Stimulated activated CD8-positive, alpha-beta memory T cell treated with anti-CD3 and anti-CD28 coated beads, Interleukin-15, amount 100 ng/mL, for 24 hours (primary cell): ENCODE measurements around the gene RGS11.

Experiments
- DNase-seq: peaks from one replicate; pipeline ENCODE4 v3.0.0-alpha.2; 2020; ENCODE audit warnings: low read depth

The RGS11 gene

DNA sequence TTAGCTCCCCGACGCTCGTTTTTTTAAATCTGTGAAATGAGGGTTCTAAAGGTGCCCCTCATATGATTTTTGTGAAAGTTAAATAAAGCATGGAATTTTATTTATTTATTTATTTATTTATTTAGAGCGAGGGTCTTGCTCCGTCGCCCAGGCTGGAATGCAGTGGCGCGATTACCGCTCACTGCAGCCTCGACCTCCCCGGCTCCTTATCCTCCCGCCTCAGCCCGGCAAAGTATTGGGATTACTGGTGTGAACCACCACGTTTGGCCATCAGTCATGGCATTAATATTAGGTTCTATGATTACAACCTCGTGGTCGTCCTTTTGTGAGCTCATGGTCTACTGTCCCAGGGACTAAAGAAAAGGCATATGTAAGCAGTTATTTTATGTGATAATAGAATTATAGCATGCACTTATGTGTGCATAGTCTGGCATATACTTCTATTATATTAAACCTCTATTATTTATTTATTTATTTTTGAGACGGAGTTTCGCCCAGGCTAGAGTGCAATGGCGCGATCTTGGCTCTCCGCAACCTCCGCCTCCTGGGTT, 45.9 kb downstream of the RGS11 start:
- no peak for DNase-seq

GRCh38 chr16:228852-229730, 46.7 kb downstream of the RGS11 start, which contains the start of gene LUC7L:
TSS of gene LUC7L (minus strand) at chr16:229449. CDS start at chr16:229339, 110 bp downstream.
- peak; percentile 74 for DNase-seq

DNA sequence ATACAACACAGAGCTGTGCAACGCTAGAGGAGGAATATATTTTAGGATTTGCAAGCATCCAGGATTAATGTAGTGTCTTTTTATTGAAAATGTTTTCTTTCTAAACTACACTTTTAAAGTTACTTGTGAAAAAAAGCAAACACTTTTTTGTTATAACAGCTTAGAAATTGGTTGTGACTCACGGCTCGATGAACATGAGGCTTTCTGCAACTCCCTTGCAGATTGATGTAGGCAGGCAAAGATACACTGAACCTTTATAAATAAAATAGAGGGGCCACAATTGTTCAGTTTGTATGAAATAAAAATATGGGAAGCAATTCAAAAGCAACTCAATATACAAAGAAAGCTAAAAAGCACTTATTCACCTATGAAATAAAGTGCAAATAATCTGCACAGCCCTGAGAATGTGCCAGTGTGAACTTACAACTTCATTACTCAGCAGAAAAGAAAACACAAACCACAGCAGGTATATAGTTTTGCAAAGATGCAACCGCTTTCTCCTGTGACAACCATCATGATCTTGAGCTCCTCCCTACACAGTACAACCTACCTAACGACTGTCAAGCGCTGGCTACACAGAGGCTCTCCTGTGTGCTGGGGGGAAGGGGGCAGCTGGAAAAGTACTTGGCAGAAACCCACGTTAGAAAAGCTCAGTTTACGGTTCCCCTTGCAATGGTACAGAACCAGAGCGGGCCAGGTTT, 47.4 kb downstream of the RGS11 start:
- DNase-seq, result no peak

DNA sequence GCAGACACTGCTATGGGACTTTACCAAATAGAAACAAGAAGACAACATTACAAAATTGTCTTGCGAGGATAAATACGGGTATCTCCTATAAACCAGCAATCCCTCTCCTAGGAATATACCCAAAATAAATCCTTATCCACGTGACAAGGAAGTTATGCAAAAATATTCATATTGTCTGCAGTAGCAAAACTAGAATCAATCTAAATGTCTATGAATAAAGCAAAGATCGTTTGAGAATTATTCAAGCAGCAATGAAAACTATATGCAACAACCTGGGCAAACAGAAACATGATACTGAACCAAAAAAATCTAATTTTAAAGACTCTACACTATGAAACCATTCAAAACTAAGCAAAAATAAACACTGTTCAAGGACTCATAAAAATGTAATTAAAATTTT, 55.7 kb downstream of the RGS11 start:
- DNase-seq, result no peak
